ENCODE results near the gene MELTF.

GRCh38 chr3:196962930-196963630 is 66.5 kb downstream of the MELTF start:
- TF ChIP-seq CTCF (IDR thresholded peaks at IDR 0.05) (no peak), POLR2A (IDR thresholded peaks at IDR 0.05) (no peak)

All from adrenal gland (tissue), 5 donors.